AG04449 (cell line): ENCODE data around the gene ZNHIT1.

Experiments
- CTCF ChIA-PET: fragments of 350-600 bp; formaldehyde crosslinking; extraction: SDS; loops from one replicate; lab custom pipeline; 2021; ENCODE audit warnings: antibody characterized with exemption; lab: Yijun Ruan, JAX
- POLR2A ChIA-PET: fragments of 400-600, 350-600 bp; formaldehyde crosslinking; extraction: SDS; loops from one replicate; lab custom pipeline; 2020; ENCODE audit warnings: antibody characterized with exemption, inconsistent platforms; lab: Yijun Ruan, JAX
- DNase-seq: peaks from one replicate; pipeline ENCODE4 v3.0.0-alpha.2; 2010; ENCODE audit warnings: low read depth, low spot score
- H3K4me3 ChIP-seq: 2 replicates; pipeline ENCODE4 v1.5.1; 2011; ENCODE audit warnings: low read depth, mild to moderate bottlenecking, control low read depth, low read length
- CTCF ChIP-seq: IDR thresholded peaks from one replicate; pipeline ENCODE4 v1.5.1; 2011; ENCODE audit warnings: mild to moderate bottlenecking, moderate library complexity, low read length, control low read depth, inconsistent platforms; ENCODE audit not compliant: insufficient read depth; ENCODE audit errors: missing control alignments

The ZNHIT1 gene

GRCh38 chr7:101175664-101176063, 42.3 kb upstream of the ZNHIT1 start:
- CTCF ChIA-PET: interaction anchor here (1.1 to 6.9 kb wide), 4 partner anchors 17 to 115 kb away, joined by 3 to 76 read pairs (median 12); no protein-coding TSS in a partner anchor
- no peak for DNase-seq
- POLR2A ChIA-PET: no interaction called here
- TF ChIP-seq CTCF: no peak
- H3K4me3 ChIP-seq: no peak overlapping the region

GRCh38 chr7:101177644-101178043, 40.3 kb upstream of the ZNHIT1 start:
- no peak overlapping the region for H3K4me3 ChIP-seq
- ChIA-PET CTCF (interaction anchor here (1.2 to 6.9 kb wide), 3 partner anchors 15 to 34 kb away, joined by 4 to 76 read pairs (median 20); no protein-coding TSS in a partner anchor), POLR2A (no interaction called here)
- no peak for DNase-seq
- TF ChIP-seq CTCF: no peak

- no peak overlapping the region for H3K4me3 ChIP-seq
- POLR2A ChIA-PET: no interaction called here
Observed at GRCh38 chr7:101179117-101179516, 38.8 kb upstream of the ZNHIT1 start.

GRCh38 chr7:101179713-101180112, 38.3 kb upstream of the ZNHIT1 start:
- no peak overlapping the region for H3K4me3 ChIP-seq
- no peak for DNase-seq
- CTCF ChIA-PET: interaction anchor here (2.0 kb wide), 1 partner anchor 13 kb away, joined by 14 read pairs; no protein-coding TSS in a partner anchor
- POLR2A ChIA-PET: no interaction called here
- TF ChIP-seq CTCF: no peak

More at GRCh38 chr7:101179117-101179516, 38.8 kb upstream of the ZNHIT1 start:
- CTCF ChIA-PET: interaction anchor here (0.9 to 6.9 kb wide), 3 partner anchors 8 to 35 kb away, joined by 3 to 76 read pairs (median 20); no protein-coding TSS in a partner anchor
- no peak for TF ChIP-seq CTCF
- no peak for DNase-seq

- ChIA-PET CTCF (interaction anchor here (1.0 to 2.0 kb wide), 2 partner anchors 12 to 15 kb away, joined by 3 to 14 read pairs; no protein-coding TSS in a partner anchor), POLR2A (no interaction called here)
- DNase-seq: no peak
- TF ChIP-seq CTCF: no peak
- H3K4me3 ChIP-seq: no peak within 1 kb of the TSS
Observed at GRCh38 chr7:101180130-101180755, 37.7 kb upstream of the ZNHIT1 start, which contains the start of gene NAT16. NAT16 (minus strand) TSS chr7:101180293; CDS start chr7:101174807, 5,486 bp downstream.

- ChIA-PET CTCF (interaction anchor here (1.0 to 5.8 kb wide), 6 partner anchors 7 to 126 kb away, joined by 5 to 48 read pairs (median 11); no protein-coding TSS in a partner anchor), POLR2A (interaction anchor here (0.5 kb wide), 1 partner anchor 24 kb away, joined by 3 read pairs; no protein-coding TSS in a partner anchor)
- H3K4me3 ChIP-seq: no peak overlapping the region
- no peak for TF ChIP-seq CTCF
- no peak for DNase-seq
Observed at GRCh38 chr7:101185258-101185839, 32.6 kb upstream of the ZNHIT1 start.
